Breast epithelium (tissue), 3 donors: ENCODE measurements around the gene GFOD1.

Experiments used
- CTCF ChIP-seq, 3 donors: fragments of 450-650 bp; IDR thresholded peaks; one replicate each; pipeline ENCODE4 v1.5.1; 2016 to 2017; ENCODE audit warnings: antibody characterized with exemption in 3 of 3, mild to moderate bottlenecking in 3 of 3, moderate library complexity in 3 of 3
- POLR2A ChIP-seq: fragments of 450-650 bp; IDR thresholded peaks from one replicate; pipeline ENCODE4 v1.6.1; 2016; ENCODE audit warnings: antibody characterized with exemption, mild to moderate bottlenecking, moderate library complexity
- POLR2AphosphoS5 ChIP-seq, 3 donors: sonication (generic); formaldehyde crosslinking; IDR thresholded peaks; one replicate each; pipeline ENCODE4 v1.6.1; 2017; ENCODE audit warnings: antibody characterized with exemption in 3 of 3

- TF ChIP-seq CTCF (IDR thresholded peaks at IDR 0.05) (no peak), POLR2A (no peak), POLR2AphosphoS5 (IDR thresholded peaks at IDR 0.05) (no peak)
These were observed 21.7 kb downstream of the GFOD1 start for GRCh38 chr6:13465734-13466133.
